Ramos (cell line): Measurements from ENCODE around the gene AQP12B.
"Not testable (repeated sequence)": the region's sequence is repeated elsewhere in the genome, so short reads cannot be mapped to it uniquely, and the experiment has no call there.

Experiments used
- in situ Hi-C: fragments of 300-500 bp; cut with MboI; formaldehyde crosslinking; loops from one replicate; pipeline ENCODE4 v1.14.3; 2022; ENCODE audit warnings: low sequenced_read_pairs; ENCODE audit not compliant: unreplicated experiment

The AQP12B gene, protein sequence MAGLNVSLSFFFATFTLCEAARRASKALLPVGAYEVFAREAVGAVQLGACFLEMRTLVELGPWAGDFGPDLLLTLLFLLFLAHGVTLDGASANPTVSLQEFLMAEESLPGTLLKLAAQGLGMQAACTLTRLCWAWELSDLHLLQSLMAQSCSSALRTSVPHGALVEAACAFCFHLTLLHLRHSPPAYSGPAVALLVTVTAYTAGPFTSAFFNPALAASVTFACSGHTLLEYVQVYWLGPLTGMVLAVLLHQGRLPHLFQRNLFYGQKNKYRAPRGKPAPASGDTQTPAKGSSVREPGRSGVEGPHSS

GRCh38 chr2:240682431-240683224 is at the start of gene AQP12B:
AQP12B (minus strand) TSS chr2:240682885; CDS start chr2:240682837, 48 bp downstream.
- in situ Hi-C loops: not testable (repeated sequence)

DNA sequence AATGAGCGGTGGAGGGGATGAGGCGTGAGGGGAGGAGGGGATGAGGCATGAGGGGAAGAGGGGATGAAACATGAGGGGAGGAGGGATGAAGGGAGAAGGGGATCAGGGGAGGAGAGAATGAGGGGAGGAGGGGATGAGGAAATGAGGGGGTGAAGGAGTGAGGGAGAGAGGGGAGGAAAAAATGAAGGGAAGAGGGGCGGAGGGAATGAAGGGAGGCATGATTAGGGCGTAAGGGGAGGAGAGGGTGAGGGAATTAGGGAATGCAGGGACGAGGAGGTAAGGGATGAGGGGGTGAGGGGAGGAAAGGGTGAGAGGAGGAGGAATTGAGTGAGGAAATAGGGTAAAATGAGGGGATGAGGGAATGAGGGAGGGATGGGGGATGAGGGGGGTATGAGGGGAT is 49.5 kb upstream of the AQP12B start:
- in situ Hi-C loops: no loop called here

DNA sequence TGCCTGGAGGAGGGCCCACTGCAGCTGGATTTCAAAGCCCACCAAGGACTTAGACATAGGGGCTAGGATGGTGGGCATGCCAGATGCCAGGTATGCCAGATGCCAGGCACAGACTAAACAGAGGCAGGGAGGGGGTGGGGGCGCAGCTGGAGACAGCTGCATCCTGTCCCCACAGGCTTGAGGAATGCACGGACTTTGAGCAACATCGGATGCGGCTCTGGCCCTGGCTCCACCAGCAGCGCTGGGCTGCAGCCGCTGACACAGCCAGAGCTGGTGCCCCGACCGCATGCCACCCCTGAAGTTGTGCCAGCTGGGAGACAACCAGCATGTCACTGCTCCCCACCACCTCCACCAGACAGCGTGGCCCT is 48.5 kb upstream of the AQP12B start:
- in situ Hi-C loops: no loop called here

DNA sequence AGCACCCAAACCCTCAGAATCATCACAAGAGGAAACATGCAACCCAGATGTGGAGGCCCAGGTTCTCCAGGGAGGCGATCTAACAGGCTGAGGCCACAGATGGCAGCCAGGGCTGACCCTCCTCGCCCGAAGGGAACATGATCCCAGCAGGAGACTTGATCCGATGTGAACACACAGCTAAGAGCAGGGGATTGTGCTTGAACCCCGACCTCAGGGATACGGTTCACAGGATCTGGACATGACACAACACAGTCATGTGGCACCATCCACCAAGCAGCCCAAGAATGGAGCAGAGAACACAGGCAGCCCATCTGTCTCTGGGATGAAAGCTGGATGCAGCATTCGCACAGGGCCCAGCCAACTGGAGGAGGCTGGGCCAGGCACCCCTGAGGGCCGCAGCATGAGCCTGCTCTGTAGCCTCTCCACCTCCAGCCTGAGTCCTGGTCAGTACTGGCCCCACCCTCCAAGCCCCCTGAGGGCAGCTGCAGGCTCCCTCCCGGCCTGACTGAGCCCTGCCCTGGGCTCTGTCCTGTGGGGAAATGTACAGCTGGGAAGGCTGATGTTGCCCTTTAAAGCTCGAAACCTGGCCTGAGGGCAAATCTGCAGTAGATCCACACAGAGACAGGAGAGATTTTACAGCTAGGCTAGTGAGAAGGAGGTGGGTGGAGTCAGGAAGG is 48.0 kb upstream of the AQP12B start:
- in situ Hi-C loops: no loop called here

- in situ Hi-C loops: no loop called here
Observed at GRCh38 chr2:240728827-240729226, 46.1 kb upstream of the AQP12B start.

GRCh38 chr2:240728361-240728760 is 45.7 kb upstream of the AQP12B start:
- in situ Hi-C loops: no loop called here

GRCh38 chr2:240727913-240728312 is 45.2 kb upstream of the AQP12B start:
- in situ Hi-C loops: no loop called here

DNA sequence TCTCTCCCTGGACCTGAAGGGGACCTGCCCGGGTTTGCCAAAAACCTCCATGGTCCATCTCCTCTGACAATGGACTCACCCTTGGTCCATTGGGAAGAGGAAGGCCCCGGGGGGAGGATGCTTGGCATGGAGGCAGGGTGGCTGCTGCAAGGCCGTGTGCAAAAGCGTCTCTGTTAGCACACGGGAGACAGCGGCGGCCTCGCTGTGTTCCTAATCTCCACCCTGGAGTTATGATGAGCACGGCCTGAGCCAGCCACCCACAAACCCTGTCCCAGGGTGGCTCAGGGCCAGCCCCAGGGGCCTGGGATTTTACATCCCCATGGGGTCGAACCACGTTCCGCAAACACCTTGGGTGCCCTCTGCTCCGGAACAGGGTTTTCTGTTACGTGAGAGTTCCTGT is 44.8 kb upstream of the AQP12B start:
- in situ Hi-C loops: no loop called here

DNA sequence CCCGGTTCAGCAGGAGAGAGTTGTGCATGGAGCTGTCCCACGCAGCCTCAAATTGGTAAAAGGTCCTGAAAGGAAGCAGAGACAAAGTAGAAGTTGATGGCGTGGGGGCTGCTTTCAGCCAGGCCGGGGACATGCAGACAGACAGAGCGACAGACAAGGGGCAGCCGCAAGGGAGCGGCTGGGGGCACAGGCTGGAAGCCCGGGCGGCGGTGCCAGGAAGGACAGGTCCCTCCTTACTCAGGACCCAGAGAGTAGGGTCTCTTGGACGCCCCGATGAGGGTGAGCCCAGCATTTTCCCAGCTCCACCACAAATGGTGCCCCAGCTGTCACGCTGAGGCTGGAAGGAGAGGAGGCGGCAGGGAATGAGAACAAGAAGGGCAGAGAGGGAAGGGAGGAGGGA is 44.2 kb upstream of the AQP12B start:
- in situ Hi-C loops: no loop called here

DNA sequence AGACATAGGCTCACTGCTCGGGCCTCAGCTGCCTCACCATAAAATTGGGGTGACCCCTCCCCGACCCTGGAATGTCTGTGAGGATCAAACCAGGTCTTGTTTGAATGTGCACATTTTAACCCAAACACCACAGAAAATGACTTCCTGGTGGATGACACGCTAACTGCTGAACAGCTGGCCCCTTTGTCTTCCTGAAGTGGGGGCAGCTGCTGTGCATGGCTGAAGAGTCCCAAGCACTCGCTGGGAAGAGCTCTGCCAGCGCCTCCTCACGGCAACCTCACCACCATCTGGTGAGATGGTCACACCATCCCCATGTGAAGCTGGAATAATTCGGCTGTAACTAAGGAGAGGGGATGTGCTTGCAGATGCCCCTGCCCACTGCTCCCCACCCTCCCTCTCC is 43.0 kb upstream of the AQP12B start:
- in situ Hi-C loops: no loop called here

- in situ Hi-C loops: no loop called here
Observed at GRCh38 chr2:240725266-240725665, 42.6 kb upstream of the AQP12B start.

- in situ Hi-C loops: loop anchor here (25.0 kb wide), 1 partner anchor 212 kb away; no protein-coding TSS in a partner anchor
Observed at GRCh38 chr2:240724431-240724830, 41.7 kb upstream of the AQP12B start.

GRCh38 chr2:240723851-240724250 is 41.2 kb upstream of the AQP12B start:
- in situ Hi-C loops: loop anchor here (25.0 kb wide), 1 partner anchor 212 kb away; no protein-coding TSS in a partner anchor

DNA sequence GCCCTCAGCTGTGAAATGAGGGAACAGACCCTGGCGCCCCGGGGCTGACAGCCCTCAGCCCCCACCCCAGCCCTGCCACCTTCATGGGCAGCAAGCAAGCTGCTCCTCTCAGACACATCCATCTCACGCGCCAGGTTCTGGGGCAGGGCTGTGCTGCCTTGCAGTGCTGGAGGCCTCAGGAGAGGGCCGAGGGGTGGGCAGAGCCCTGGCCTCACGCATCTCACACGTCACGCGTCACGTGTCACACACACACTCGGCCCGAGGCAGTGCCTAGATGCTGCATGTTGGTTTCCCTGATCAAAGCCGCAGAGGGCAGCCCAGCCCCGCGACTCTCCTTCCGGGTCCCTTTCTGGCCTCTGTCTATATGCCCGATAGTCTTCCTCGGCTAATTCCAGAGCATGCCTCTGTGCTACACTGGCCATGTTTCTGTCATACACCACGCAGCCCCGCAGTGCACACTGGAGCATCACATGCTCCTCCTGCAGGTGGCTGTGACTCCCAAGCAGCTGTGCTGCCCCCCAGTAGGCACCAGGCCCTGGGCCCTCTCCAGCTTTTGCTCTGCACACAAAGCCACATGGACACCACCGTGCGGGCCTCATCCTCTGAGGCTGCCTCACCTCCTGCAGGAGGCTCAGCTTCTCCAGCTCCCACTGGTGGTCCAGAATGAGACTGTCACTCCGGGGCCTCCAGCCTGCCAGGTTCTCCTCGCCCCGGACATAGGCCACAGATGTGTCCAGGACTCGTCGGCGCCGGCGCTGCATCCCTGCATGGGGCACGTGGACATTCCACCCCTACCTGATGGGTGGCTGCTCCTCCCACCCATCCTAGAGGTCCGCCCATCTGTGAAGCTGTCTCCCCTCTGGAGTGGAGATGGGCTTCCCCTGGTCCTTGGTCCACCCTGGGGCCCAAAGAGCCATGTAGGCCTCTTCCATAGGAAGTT is 40.4 kb upstream of the AQP12B start:
- in situ Hi-C loops: loop anchor here (25.0 kb wide), 1 partner anchor 211 kb away; no protein-coding TSS in a partner anchor

GRCh38 chr2:240722376-240722775 is 39.7 kb upstream of the AQP12B start:
- in situ Hi-C loops: loop anchor here (25.0 kb wide), 1 partner anchor 210 kb away; no protein-coding TSS in a partner anchor

DNA sequence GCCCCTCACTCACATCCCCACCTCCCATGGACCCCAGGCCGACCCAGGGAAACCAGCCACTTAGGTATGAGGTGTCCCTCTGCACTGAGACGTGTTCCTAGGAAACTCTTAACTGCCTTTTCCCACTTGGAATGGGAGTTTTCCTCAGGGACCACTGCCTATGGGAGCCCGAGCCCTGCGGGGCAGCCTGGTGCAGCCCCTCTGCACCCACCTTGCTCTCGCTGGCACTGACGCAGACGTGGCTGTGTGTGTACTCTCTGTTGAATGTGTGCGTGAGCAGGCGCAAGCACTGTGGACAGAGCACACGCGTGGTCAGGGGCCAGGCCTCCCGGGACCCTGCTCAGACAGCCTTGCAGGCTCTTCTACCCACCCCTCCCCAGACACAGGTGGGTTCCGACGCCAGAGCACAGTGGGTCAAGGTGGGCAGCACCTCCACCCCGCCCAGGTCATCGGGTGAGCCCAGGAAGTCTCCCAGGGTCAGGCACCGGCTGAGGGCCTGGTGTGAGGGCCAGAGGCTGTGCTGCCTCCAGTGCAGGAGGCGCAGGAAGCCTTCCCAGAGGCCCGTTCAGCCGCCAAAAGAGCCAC is 39.0 kb upstream of the AQP12B start:
- in situ Hi-C loops: loop anchor here (25.0 kb wide), 1 partner anchor 209 kb away; no protein-coding TSS in a partner anchor

DNA sequence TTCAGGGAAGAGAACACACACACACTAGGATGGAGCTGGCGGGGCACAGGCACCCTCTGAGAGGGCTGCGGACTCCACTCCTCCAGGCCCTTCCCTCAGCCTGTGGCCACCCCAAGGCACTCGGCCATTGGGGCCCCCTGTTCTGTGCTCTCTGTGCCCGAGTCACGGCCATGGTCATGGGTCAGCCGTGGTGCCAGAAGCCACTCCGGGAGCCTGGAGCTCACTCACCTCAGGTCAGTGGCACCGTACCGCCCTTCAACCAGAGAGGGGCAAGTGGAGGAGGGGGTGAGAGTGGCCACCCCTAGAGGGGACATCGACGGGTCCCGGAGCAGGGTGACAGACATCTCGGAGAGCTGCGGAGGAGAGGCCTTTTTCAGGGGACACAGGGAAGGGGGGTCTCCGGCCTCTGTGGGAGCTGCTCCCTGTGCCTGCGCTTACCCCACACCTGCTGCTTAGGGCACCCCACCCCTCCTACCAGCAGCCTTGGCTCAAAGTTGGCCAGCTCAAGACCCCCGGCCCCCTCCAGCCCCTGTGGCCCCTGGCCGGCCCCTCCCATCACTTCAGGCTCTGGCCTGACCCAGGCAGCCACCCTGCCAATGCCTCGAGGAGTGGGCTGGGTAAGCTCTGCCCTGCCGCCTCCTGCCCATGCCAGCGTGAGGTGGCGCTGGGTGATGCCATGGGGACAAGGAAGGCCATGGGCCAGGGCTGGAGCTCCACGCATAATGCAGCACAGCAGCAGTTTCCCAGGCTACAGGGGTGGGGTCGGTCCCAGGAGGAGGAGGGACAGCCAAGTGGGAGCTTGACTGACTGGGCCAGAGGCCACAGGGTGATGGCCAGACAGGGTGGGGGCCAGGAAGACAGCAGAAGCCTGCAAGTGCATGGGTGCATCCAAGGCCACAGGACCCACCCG is 38.3 kb upstream of the AQP12B start:
- in situ Hi-C loops: loop anchor here (25.0 kb wide), 1 partner anchor 209 kb away; no protein-coding TSS in a partner anchor
